GM20431 (cell line): ENCODE measurements around the gene BMP7.
"Not testable (repeated sequence)": the region's sequence is repeated elsewhere in the genome, so short reads cannot be mapped to it uniquely, and the experiment has no call there.

Experiments
- in situ Hi-C: fragments of 300-500 bp; cut with MseI, MboI; formaldehyde crosslinking; loops from one replicate; pipeline ENCODE4 v1.15.0; 2020; ENCODE audit warnings: low sequenced_read_pairs; ENCODE audit not compliant: unreplicated experiment

BMP7 gene

GRCh38 chr20:57252559-57253162 lies 13.8 kb downstream of the BMP7 start:
- in situ Hi-C loops = no loop called here

GRCh38 chr20:57251949-57252348 lies 14.5 kb downstream of the BMP7 start:
- in situ Hi-C loops = no loop called here

GRCh38 chr20:57251344-57251743 lies 15.1 kb downstream of the BMP7 start:
- in situ Hi-C loops = no loop called here

GRCh38 chr20:57250607-57251343 lies 15.7 kb downstream of the BMP7 start:
- in situ Hi-C loops = no loop called here

- in situ Hi-C loops = no loop called here
Observed at GRCh38 chr20:57249772-57250171, 16.7 kb downstream of the BMP7 start.

GRCh38 chr20:57249073-57249472 lies 17.4 kb downstream of the BMP7 start:
- in situ Hi-C loops = no loop called here

GRCh38 chr20:57248132-57248797 lies 18.2 kb downstream of the BMP7 start:
- in situ Hi-C loops = no loop called here

GRCh38 chr20:57247292-57247965 lies 19.0 kb downstream of the BMP7 start:
- in situ Hi-C loops = no loop called here

GRCh38 chr20:57245997-57246396 lies 20.4 kb downstream of the BMP7 start:
- in situ Hi-C loops = no loop called here

- in situ Hi-C loops = no loop called here
Observed at GRCh38 chr20:57244627-57245214, 21.7 kb downstream of the BMP7 start.

- in situ Hi-C loops = no loop called here
Observed at GRCh38 chr20:57244221-57244585, 22.2 kb downstream of the BMP7 start.

GRCh38 chr20:57243480-57244220 lies 22.8 kb downstream of the BMP7 start:
- in situ Hi-C loops = no loop called here

GRCh38 chr20:57242414-57242813 lies 24.0 kb downstream of the BMP7 start:
- in situ Hi-C loops = no loop called here

GRCh38 chr20:57241363-57241991 lies 25.0 kb downstream of the BMP7 start:
- in situ Hi-C loops = no loop called here

- in situ Hi-C loops = no loop called here
Observed at GRCh38 chr20:57240581-57241362, 25.7 kb downstream of the BMP7 start.

GRCh38 chr20:57239725-57240124 lies 26.7 kb downstream of the BMP7 start:
- in situ Hi-C loops = not testable (repeated sequence)

GRCh38 chr20:57239324-57239723 lies 27.1 kb downstream of the BMP7 start:
- in situ Hi-C loops = not testable (repeated sequence)

GRCh38 chr20:57238089-57238488 lies 28.4 kb downstream of the BMP7 start:
- in situ Hi-C loops = no loop called here

GRCh38 chr20:57237585-57237953 lies 28.9 kb downstream of the BMP7 start:
- in situ Hi-C loops = no loop called here
